GM13977 (cell line): Measurements from ENCODE around the gene TMEM164.

ENCODE experiments used
- DNase-seq: peaks from one replicate; pipeline ENCODE4 v3.0.0; 2012; ENCODE audit warnings: low spot score
- in situ Hi-C: fragments of 300-500 bp; cut with MboI; formaldehyde crosslinking; loops from one replicate; pipeline ENCODE4 v1.12.0; 2022; ENCODE audit warnings: low sequenced_read_pairs, low pct_unique_long_range_greater_than_20kb, mixed read lengths, inconsistent platforms; ENCODE audit not compliant: unreplicated experiment
- TF ChIP-seq, protein P1 (sequence below): IDR thresholded peaks from 2 replicates; pipeline ENCODE4 v1.5.1; 2012; ENCODE audit warnings: mild to moderate bottlenecking, control low read depth; ENCODE audit not compliant: insufficient read depth; ENCODE audit errors: extremely low read depth, missing control alignments

Gene TMEM164

DNA sequence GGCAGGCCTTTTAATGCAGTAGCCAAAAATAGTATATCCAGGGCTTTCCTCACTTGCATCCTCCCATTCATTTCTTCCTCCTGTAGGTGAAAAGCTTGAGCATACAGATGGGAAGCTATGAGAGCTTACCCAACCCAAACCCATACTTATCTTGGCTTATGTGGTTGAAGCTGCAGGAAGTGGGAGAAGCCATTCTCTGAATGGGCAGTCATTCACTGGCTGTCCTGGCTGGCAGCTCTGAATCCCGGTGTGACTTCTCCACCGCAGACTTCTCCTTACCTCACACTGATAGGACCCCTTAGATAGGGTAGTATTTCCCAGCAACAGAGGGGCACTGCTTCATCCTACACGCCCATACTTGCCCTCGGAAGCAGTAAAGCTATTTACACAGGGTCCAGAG, 189.6 kb downstream of the TMEM164 start:
- DNase-seq = no peak
- in situ Hi-C loops = no loop called here
- TF ChIP-seq, protein P1, sequence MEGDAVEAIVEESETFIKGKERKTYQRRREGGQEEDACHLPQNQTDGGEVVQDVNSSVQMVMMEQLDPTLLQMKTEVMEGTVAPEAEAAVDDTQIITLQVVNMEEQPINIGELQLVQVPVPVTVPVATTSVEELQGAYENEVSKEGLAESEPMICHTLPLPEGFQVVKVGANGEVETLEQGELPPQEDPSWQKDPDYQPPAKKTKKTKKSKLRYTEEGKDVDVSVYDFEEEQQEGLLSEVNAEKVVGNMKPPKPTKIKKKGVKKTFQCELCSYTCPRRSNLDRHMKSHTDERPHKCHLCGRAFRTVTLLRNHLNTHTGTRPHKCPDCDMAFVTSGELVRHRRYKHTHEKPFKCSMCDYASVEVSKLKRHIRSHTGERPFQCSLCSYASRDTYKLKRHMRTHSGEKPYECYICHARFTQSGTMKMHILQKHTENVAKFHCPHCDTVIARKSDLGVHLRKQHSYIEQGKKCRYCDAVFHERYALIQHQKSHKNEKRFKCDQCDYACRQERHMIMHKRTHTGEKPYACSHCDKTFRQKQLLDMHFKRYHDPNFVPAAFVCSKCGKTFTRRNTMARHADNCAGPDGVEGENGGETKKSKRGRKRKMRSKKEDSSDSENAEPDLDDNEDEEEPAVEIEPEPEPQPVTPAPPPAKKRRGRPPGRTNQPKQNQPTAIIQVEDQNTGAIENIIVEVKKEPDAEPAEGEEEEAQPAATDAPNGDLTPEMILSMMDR = no peak

GRCh38 chrX:110194977-110195376, 192.1 kb downstream of the TMEM164 start:
- TF ChIP-seq, protein P1 = no peak
- no peak for DNase-seq
- in situ Hi-C loops = no loop called here

- in situ Hi-C loops = no loop called here
- no peak for DNase-seq
- TF ChIP-seq, protein P1 = no peak
Measured at GRCh38 chrX:110201799-110202198, 198.9 kb downstream of the TMEM164 start.

- no peak for DNase-seq
- TF ChIP-seq, protein P1 = no peak
Measured at GRCh38 chrX:110204986-110205385, 202.1 kb downstream of the TMEM164 start.

GRCh38 chrX:110208092-110208491, 205.2 kb downstream of the TMEM164 start:
- TF ChIP-seq, protein P1 = no peak
- in situ Hi-C loops = no loop called here
- DNase-seq = no peak

More at GRCh38 chrX:110204986-110205385, 202.1 kb downstream of the TMEM164 start:
- in situ Hi-C loops = no loop called here

DNA sequence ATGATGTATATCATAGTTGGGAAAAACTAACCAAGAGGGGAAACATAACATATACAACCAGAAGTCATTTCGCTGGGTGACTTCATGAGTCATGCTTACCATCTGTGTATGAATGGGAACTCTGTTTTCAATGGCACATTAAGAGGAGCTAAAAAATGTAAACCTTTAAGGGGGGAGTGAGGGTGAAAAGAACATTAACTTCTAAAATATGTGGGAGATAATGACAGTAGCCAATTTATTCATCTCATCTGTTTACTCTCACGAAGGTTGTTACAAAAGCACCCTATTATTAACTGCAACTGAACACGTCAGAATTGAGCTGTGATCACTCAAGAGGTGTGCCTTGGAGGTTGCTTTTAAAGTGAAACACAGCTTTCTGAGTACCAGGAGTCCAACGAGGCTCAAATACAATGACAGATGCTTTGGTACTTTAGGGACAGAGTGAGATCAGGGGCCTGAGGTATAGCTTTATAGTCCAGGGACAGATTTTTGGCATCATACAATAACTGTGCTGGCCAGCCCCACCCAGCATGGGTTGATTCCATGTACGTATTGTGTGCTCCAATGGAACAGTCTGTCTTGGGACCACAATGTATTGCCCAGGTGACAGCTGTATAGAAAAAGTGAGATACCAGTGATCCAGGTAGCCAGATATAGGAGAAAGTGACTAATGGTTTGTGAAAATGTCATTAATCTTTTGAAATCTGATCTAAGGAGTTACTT, 207.7 kb downstream of the TMEM164 start:
- in situ Hi-C loops = no loop called here
- DNase-seq = no peak

More for the DNA sequence above, 207.7 kb downstream of the TMEM164 start:
- TF ChIP-seq, protein P1 = no peak
